GM13977 (cell line): ENCODE measurements around the gene TRMT112.
A peak's percentile ranks its signal among the peaks of the same experiment; 100 is the strongest.
"Not testable (repeated sequence)": the region's sequence is repeated elsewhere in the genome, so short reads cannot be mapped to it uniquely, and the experiment has no call there.

Source experiments
- DNase-seq: peaks from one replicate; pipeline ENCODE4 v3.0.0; 2012; ENCODE audit warnings: low spot score
- CTCF ChIP-seq: IDR thresholded peaks from 2 replicates; pipeline ENCODE4 v1.5.1; 2012; ENCODE audit warnings: mild to moderate bottlenecking, control low read depth; ENCODE audit not compliant: insufficient read depth; ENCODE audit errors: extremely low read depth, missing control alignments
- in situ Hi-C: fragments of 300-500 bp; cut with MboI; formaldehyde crosslinking; loops from one replicate; pipeline ENCODE4 v1.12.0; 2022; ENCODE audit warnings: low sequenced_read_pairs, low pct_unique_long_range_greater_than_20kb, mixed read lengths, inconsistent platforms; ENCODE audit not compliant: unreplicated experiment

Gene TRMT112

GRCh38 chr11:64314146-64314804, 3.1 kb downstream of the TRMT112 start:
- TF ChIP-seq CTCF: peak; percentile 16
- no peak for DNase-seq
- in situ Hi-C loops: no loop called here

GRCh38 chr11:64313491-64314145, 3.7 kb downstream of the TRMT112 start:
- in situ Hi-C loops: no loop called here

GRCh38 chr11:64312947-64313346, 4.4 kb downstream of the TRMT112 start:
- in situ Hi-C loops: no loop called here
- no peak for TF ChIP-seq CTCF

More at GRCh38 chr11:64313491-64314145, 3.7 kb downstream of the TRMT112 start:
- DNase-seq: no peak
- TF ChIP-seq CTCF: no peak

GRCh38 chr11:64307795-64308194, 9.6 kb downstream of the TRMT112 start:
- DNase-seq, in situ Hi-C loops: not testable (repeated sequence)

More at GRCh38 chr11:64312947-64313346, 4.4 kb downstream of the TRMT112 start:
- DNase-seq: no peak

- DNase-seq: no peak
- in situ Hi-C loops: no loop called here
- TF ChIP-seq CTCF: no peak
These were observed 10.3 kb downstream of the TRMT112 start for GRCh38 chr11:64306876-64307622.

GRCh38 chr11:64306563-64306875, 10.8 kb downstream of the TRMT112 start:
- DNase-seq: no peak
- in situ Hi-C loops: no loop called here
- TF ChIP-seq CTCF: no peak
